ENCODE measurements around the gene BCAR3.

BCAR3 gene

DNA sequence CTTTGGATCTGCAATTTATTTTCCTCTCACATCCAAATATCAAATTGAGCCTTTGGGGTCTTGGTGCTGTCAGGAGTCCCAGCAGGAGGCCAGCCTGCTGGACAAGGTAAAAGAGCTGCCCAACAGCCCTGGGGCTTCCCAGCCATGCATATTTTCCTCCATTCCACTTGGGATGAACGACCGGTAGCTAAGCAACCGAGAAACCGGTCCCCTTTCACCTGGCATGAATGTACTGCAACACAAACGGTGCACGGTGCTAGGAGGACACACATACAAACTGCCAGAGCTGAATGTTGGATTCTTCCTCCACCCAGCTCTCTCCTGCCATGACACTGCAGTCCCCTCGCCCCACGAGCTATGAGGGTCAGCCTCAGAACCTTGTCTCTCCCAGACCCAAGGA lies 42.7 kb downstream of the BCAR3 start:
- Histone ChIP-seq H3K4me3 (ENCODE audit: low read depth in 1 of 2, low read length in 1 of 2) (no peak overlapping the region), H3K27ac (no peak overlapping the region), H3K27me3 (no peaks in the 10 kb centered on the region), H3K4me1 (ENCODE audit: control insufficient read depth in 1 of 2, insufficient read depth in 1 of 2, low read depth in 1 of 2, low read length in 1 of 2) (no peaks in the 10 kb centered on the region), H3K9me3 (no peaks in the 10 kb centered on the region), H3K36me3 (no peaks in the 10 kb centered on the region)
- TF ChIP-seq, protein P1, sequence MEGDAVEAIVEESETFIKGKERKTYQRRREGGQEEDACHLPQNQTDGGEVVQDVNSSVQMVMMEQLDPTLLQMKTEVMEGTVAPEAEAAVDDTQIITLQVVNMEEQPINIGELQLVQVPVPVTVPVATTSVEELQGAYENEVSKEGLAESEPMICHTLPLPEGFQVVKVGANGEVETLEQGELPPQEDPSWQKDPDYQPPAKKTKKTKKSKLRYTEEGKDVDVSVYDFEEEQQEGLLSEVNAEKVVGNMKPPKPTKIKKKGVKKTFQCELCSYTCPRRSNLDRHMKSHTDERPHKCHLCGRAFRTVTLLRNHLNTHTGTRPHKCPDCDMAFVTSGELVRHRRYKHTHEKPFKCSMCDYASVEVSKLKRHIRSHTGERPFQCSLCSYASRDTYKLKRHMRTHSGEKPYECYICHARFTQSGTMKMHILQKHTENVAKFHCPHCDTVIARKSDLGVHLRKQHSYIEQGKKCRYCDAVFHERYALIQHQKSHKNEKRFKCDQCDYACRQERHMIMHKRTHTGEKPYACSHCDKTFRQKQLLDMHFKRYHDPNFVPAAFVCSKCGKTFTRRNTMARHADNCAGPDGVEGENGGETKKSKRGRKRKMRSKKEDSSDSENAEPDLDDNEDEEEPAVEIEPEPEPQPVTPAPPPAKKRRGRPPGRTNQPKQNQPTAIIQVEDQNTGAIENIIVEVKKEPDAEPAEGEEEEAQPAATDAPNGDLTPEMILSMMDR (IDR thresholded peaks at IDR 0.05), result no peak

DNA sequence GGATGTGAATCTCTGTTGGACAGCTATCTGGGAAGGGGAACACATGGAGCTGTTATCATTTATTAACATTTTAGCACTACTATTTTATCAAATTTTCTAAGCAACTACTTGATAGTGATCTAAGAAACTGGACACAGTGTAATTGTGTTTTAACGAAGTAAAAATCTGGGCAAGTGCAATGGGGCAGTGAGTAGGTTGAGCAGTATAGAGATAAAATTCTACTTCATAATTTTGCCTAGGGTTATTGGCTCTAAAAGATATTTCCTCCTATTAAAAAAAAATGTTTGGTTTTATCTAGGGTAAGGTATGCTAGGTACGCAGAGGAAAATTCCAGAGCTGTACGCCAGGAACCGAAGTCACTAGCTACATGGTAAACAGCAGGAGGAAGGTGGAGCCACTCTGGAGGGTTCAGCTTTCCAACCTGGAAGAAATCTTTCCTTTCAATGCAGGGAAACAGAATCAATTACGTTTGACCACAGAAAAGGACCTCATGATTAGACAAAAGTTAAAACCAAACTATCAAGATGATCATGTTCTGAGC lies 43.3 kb downstream of the BCAR3 start:
- Histone ChIP-seq H3K9me3 (no peaks in the 10 kb centered on the region), H3K36me3 (no peaks in the 10 kb centered on the region), H3K4me1 (ENCODE audit: control insufficient read depth in 1 of 2, insufficient read depth in 1 of 2, low read depth in 1 of 2, low read length in 1 of 2) (no peaks in the 10 kb centered on the region), H3K4me3 (ENCODE audit: low read depth in 1 of 2, low read length in 1 of 2) (no peak overlapping the region), H3K27me3 (no peaks in the 10 kb centered on the region), H3K27ac (no peak overlapping the region)
- TF ChIP-seq, protein P1 (IDR thresholded peaks at IDR 0.05), result no peak

DNA sequence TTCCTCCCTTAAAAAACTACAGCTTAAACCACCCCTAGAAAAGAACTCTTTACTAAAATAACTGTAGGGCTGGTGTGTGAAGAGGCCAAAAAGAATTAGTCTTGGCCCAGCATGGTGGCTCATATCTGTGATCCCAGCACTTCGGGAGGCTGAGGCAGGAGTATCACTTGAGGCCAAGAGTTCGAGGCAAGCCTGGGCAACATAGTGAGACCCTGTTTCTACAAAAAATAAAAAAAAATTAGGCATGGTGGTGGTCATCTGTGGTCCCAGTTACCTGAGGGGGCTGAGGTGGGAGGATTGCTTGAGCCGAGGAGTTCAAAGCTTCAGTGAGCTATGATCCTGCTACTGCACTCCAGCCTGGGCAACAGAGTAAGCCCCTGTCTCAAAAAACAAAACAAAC lies 44.9 kb downstream of the BCAR3 start:
- Histone ChIP-seq H3K27ac (no peak overlapping the region), H3K36me3 (no peaks in the 10 kb centered on the region), H3K4me1 (ENCODE audit: control insufficient read depth in 1 of 2, insufficient read depth in 1 of 2, low read depth in 1 of 2, low read length in 1 of 2) (no peaks in the 10 kb centered on the region), H3K27me3 (no peaks in the 10 kb centered on the region), H3K9me3 (no peaks in the 10 kb centered on the region), H3K4me3 (ENCODE audit: low read depth in 1 of 2, low read length in 1 of 2) (no peak overlapping the region)
- TF ChIP-seq, protein P1 (IDR thresholded peaks at IDR 0.05), result no peak

DNA sequence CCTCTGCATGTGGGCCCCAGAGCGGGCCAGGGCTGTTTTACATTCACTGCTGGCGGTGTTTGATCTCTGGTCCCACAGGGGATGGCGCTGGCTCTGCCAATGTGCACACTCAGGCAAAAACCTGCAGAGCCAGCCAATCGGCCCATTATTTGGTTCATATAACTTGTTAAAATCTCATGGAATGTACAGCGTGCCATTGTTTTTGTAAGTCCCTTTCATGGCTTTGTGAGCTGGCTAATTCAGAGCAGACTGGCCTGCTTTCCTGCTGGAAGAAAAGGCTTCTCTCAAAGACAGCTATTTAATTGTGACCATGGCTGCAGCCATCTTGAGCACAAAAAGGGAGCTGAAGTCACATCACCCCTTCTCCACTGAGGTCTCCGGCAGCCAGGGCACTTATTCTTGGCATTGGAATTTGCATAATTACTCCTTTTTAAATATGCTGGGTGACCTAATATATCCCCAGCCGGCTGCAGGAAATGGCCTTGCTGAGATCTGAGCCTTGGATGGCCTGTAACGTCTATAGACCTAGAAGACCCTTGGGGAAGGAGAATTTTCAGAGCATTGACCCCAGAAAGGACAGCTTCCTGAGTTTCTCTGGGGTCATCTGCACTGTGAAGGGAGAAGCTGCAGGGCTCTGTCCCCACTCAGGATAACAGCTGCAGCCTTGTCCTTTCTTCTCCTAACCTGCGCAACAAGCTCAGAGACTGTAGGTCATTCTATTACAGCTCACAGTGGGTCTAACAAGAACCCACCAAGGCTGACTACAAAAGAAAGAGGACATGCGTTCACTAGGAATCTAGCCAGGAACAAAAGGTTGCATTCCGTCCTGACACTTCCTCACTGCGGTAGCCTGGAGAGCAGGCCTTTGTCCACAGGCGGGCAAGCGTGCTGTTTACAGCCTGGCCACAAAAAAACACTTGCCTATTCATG lies 45.8 kb downstream of the BCAR3 start:
- H3K9me3 ChIP-seq, result no peaks in the 10 kb centered on the region
- no peaks in the 10 kb centered on the region for H3K4me1 ChIP-seq (ENCODE audit: control insufficient read depth in 1 of 2, insufficient read depth in 1 of 2, low read depth in 1 of 2, low read length in 1 of 2)
- TF ChIP-seq, protein P1 (IDR thresholded peaks at IDR 0.05), result no peak
- H3K27ac ChIP-seq, result no peak overlapping the region
- H3K27me3 ChIP-seq, result no peaks in the 10 kb centered on the region
- H3K4me3 ChIP-seq (ENCODE audit: low read depth in 1 of 2, low read length in 1 of 2), result no peak overlapping the region
- no peaks in the 10 kb centered on the region for H3K36me3 ChIP-seq

DNA sequence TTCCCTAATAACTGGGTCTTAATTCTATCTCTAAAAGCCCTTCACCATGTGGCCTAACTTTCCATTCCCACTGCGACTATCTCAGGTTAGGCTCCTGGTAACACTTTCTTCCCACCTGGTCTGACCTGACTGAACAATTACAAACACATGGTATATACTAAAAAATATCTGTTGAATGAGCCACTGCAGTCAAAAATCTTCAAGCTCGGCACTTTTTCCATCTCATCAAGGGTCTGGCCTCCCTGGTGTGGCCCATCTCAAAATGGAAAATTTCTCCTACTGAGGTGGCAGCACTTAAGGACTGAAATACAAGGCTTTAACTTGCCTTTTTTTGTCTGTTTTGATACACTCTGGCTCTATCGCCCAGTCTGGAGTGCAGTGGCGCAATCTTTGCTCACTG lies 48.3 kb downstream of the BCAR3 start:
- Histone ChIP-seq H3K27ac (no peak overlapping the region), H3K4me3 (ENCODE audit: low read depth in 1 of 2, low read length in 1 of 2) (no peak overlapping the region), H3K4me1 (ENCODE audit: control insufficient read depth in 1 of 2, insufficient read depth in 1 of 2, low read depth in 1 of 2, low read length in 1 of 2) (no peaks in the 10 kb centered on the region), H3K36me3 (no peaks in the 10 kb centered on the region), H3K9me3 (no peaks in the 10 kb centered on the region), H3K27me3 (no peaks in the 10 kb centered on the region)
- TF ChIP-seq, protein P1 (IDR thresholded peaks at IDR 0.05), result no peak

Measured in neutrophil (primary cell).